Breast epithelium (tissue), 4 donors: Measurements from ENCODE around the gene PLEKHM1. TPM values are rescaled to one million over a fixed set of nuclear protein-coding genes. Genes with fewer than 3 reads are reported as not detected.
"Not testable (repeated sequence)": the region's sequence is repeated elsewhere in the genome, so short reads cannot be mapped to it uniquely, and the experiment has no call there.

ENCODE experiments used
- DNase-seq, 2 donors: peaks; one replicate each; pipeline ENCODE4 v3.0.0-alpha.2; 2019; ENCODE audit warnings: low spot score in 2 of 2
- H3K27ac ChIP-seq, 2 donors: fragments of 200-600 bp; sonication (generic) in 1 of 2; one replicate each; pipeline ENCODE4 v1.5.1; 2016 to 2019; ENCODE audit warnings: mild to moderate bottlenecking in 1 of 2
- H3K27me3 ChIP-seq, 2 donors: fragments of 200-600 bp; sonication (generic) in 1 of 2; one replicate each; pipeline versions ENCODE4 v1.5.1 to v1.6.0; 2017 to 2019; ENCODE audit warnings: control low read depth in 1 of 2, mild to moderate bottlenecking in 1 of 2
- H3K36me3 ChIP-seq: fragments of 200-600 bp; one replicate; pipeline ENCODE4 v1.5.1; 2019
- H3K4me1 ChIP-seq, 2 donors: fragments of 200-600 bp; sonication (generic); one replicate each; pipeline ENCODE4 v1.5.1; 2016 to 2019; ENCODE audit warnings: control low read depth in 1 of 2
- H3K4me3 ChIP-seq, 3 donors: fragments of 200-600 bp; sonication (generic); 1 replicate in 2 of 3; 2 replicates in 1 of 3; pipeline ENCODE4 v1.5.1; 2016 to 2019; ENCODE audit warnings: mild to moderate bottlenecking in 3 of 3, moderate library complexity in 2 of 3
- H3K9me3 ChIP-seq, 2 donors: fragments of 200-600 bp; sonication (generic) in 1 of 2; one replicate each; pipeline ENCODE4 v1.5.1; 2016 to 2019; ENCODE audit warnings: control low read depth in 1 of 2
- POLR2A ChIP-seq: fragments of 450-650 bp; IDR thresholded peaks from one replicate; pipeline ENCODE4 v1.6.1; 2016; ENCODE audit warnings: antibody characterized with exemption, mild to moderate bottlenecking, moderate library complexity
- POLR2AphosphoS5 ChIP-seq, 3 donors: sonication (generic); formaldehyde crosslinking; IDR thresholded peaks; one replicate each; pipeline ENCODE4 v1.6.1; 2017; ENCODE audit warnings: antibody characterized with exemption in 3 of 3
- intact Hi-C: fragments of 100-400 bp; cut with DNase I; formaldehyde crosslinking; loops from one replicate; pipeline ENCODE4 v1.15.1; 2023; ENCODE audit warnings: low total_unique reads
- total RNA-seq, 3 donors: library from RNA; depleted of rRNA; stranded (reverse); fragments of >200 nt; gene quantifications; one replicate each; pipeline ENCODE4 v1.1.0, GENCODE V29; 2016
- TF ChIP-seq, protein P1 (sequence below), 3 donors: fragments of 450-650 bp; IDR thresholded peaks; one replicate each; pipeline ENCODE4 v1.5.1; 2016 to 2017; ENCODE audit warnings: antibody characterized with exemption in 3 of 3, mild to moderate bottlenecking in 3 of 3, moderate library complexity in 3 of 3

PLEKHM1 gene
- total RNA-seq, 3 donors from 2014 or later, result 31.5 to 49.0 (median 36.9) TPM

DNA sequence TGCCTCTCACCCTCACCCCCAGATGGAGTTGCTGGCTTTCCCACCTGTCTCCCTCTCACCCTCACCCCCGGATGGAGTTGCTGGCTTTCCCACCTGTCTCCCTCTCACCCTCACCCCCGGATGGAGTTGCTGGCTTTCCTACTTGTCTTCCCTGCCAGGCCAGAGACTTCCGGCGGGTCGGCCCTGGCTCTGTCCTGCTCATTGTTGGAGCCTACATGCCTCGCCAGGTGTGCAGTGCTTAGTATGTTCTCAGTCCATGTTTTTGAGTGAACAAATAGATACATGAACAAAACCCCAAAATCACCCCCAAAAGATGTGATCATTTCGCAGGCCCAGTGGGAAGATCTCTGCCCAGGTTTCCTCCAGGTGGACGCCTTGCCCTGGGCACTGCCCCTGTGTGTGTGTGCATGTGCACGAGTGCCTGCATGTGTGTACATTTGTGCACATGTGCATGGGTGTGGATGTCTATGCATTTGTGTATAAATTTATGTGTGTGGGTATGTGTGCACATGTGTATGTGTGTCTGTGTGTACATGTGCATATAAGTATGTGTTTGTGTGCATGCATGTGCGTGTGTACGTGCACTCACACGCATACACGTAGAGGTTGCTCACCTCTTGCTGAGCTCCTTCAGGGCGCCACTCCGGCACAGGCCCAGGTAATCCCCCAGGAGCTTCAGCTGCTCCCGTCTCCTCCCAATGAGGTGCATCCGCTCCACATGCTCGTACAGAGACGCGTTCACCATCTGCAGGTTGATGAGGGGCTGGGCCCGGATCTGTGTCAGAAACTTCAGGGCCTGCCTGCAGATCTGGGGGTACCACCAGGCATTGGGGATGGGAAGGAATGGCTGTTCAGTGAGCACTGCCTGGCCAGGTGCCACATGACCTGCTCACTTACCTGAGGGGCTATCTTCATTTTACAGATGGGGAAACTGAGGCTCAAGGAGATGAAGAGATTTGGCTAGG, 45.4 kb downstream of the PLEKHM1 start:
- H3K9me3 ChIP-seq, H3K36me3 ChIP-seq, DNase-seq, H3K27me3 ChIP-seq, H3K27ac ChIP-seq, intact Hi-C loops, H3K4me1 ChIP-seq, H3K4me3 ChIP-seq: not testable (repeated sequence)

- H3K27ac ChIP-seq, H3K27me3 ChIP-seq, H3K9me3 ChIP-seq, DNase-seq, intact Hi-C loops, H3K4me3 ChIP-seq, H3K36me3 ChIP-seq, H3K4me1 ChIP-seq: not testable (repeated sequence)
Observed at GRCh38 chr17:45444301-45444700, 46.2 kb downstream of the PLEKHM1 start.

DNA sequence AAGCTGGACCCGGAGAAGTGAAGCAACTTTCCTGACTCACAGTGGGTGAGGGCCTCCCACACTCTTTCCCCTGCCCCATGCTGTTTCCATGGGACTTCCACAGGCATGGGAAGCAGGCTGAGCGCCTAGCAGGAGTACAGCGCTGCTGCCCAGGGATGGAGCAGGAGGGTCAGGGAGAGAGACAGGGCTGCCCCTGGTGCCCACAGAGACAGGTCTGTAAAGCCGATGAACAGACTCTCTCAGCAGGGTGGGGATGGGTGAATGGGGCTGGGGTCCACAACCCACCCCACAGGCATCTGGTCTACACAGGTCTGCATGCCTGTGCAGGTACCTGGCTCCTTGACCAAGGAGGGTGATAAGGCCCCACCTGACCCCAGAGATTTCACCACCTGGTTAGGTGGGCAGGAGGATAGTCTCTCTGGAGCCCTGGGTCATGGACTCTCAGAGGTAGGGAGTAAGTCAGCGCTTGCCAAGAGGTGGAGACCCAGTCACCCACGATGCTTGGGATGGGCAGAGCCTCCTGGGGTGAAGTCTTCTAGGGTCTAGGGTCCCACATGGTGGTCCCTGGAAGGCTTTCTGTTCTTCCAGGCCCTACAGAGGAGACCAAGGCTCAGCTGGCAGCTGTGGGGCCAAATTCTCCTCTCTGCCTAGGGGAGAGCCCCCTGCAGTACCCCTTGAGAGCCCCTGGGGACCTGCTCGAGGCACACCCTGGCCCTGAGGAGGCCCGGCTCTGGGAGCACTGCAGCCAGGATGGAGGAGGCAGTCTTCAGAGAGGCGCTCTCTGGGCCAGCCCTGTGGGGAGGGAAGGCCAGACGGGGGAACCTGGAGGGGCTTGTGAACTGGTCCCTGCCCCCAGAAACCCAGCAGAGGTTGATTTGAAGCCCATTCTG, 46.9 kb downstream of the PLEKHM1 start:
- H3K9me3 ChIP-seq, H3K36me3 ChIP-seq, intact Hi-C loops, H3K27ac ChIP-seq, H3K4me3 ChIP-seq, DNase-seq, H3K4me1 ChIP-seq, H3K27me3 ChIP-seq: not testable (repeated sequence)

DNA sequence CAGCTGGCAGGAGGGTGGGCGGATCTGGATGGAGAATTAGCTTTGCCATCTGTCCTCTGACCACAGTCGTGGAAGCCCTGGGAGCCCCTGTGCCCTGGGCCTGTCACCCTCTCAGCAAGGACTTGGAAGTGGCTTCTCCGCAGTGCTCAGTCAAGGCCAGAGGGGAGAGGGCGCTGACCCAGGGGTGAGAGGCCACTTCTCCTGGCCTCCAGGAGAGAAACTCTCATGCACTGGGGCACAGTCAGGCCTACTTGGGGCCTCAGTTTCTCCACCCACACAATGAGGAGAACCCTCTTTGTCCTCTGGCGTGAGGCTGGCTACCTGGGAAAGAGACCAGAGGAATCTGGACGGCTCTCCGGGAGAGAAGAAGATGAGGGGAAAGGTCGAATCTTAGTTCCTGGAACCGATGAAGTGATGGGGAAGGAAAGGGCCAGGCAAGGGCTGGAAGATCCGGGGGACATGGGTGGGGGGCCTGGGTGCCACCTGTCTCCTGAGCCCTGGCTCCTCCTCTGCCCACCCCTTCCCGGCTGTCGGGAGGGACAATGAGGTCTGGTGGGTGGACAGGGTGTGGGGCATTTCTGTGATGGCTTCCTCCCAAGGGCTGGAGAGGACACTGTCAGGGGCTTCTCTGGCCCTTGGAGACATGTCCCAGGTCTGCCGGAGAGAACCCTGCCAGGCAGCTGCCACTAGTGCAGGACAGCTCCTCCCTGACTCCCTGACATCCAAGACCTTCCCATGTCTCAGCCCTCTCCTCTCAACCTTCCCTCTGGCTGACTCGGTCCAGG, 48.8 kb downstream of the PLEKHM1 start:
- Histone ChIP-seq H3K4me1 (no peaks in the 10 kb centered on the region), H3K27me3 (no peaks in the 10 kb centered on the region), H3K4me3 (no peak overlapping the region), H3K36me3 (no peaks in the 10 kb centered on the region), H3K27ac (no peak overlapping the region), H3K9me3 (no peaks in the 10 kb centered on the region)
- TF ChIP-seq POLR2AphosphoS5 (IDR thresholded peaks at IDR 0.05) (no peak), POLR2A (no peak)
- TF ChIP-seq, protein P1, sequence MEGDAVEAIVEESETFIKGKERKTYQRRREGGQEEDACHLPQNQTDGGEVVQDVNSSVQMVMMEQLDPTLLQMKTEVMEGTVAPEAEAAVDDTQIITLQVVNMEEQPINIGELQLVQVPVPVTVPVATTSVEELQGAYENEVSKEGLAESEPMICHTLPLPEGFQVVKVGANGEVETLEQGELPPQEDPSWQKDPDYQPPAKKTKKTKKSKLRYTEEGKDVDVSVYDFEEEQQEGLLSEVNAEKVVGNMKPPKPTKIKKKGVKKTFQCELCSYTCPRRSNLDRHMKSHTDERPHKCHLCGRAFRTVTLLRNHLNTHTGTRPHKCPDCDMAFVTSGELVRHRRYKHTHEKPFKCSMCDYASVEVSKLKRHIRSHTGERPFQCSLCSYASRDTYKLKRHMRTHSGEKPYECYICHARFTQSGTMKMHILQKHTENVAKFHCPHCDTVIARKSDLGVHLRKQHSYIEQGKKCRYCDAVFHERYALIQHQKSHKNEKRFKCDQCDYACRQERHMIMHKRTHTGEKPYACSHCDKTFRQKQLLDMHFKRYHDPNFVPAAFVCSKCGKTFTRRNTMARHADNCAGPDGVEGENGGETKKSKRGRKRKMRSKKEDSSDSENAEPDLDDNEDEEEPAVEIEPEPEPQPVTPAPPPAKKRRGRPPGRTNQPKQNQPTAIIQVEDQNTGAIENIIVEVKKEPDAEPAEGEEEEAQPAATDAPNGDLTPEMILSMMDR (IDR thresholded peaks at IDR 0.05), result no peak
- peak in 1 of 2 donors; percentile 24 for DNase-seq
- intact Hi-C loops, result no loop called here

DNA sequence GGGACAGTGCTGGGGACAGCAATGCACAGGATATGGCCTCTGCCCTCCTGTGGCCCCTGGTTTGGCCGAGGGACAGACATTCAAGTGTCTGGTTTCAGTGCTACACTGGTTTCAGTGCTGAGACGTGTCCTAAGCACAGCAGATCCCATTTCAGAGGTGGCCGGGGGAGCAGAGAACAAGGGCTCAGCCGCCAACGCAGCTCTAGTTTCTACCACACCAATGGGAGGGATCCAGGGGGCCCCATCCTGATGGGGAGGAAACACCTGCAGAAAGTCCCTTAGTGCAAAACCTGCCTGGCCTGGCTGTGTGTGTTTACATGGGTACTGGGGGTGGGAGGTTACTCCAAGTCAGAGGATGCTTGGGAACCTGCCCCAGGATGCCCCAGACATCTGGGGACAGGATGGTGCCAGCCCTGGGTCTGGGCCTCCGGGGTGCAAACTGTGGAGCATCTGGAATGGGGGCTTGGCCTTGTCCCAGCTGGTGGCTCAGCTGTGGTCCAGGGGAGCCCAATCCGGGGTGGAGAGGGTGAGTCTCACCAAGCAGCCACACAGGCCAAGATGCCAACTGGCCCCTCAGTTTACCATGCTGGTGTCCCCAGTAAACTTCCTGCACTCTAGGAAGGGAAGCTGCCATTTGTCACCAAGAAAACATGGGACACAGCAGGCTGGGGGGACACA, 49.5 kb downstream of the PLEKHM1 start:
- H3K36me3 ChIP-seq, H3K9me3 ChIP-seq, H3K27me3 ChIP-seq, H3K4me1 ChIP-seq, H3K4me3 ChIP-seq, intact Hi-C loops: not testable (repeated sequence)
- H3K27ac ChIP-seq, result peak overlapping the region; percentile 61 to 66
- DNase-seq, result peak in 1 of 2 donors; percentile 49

DNA sequence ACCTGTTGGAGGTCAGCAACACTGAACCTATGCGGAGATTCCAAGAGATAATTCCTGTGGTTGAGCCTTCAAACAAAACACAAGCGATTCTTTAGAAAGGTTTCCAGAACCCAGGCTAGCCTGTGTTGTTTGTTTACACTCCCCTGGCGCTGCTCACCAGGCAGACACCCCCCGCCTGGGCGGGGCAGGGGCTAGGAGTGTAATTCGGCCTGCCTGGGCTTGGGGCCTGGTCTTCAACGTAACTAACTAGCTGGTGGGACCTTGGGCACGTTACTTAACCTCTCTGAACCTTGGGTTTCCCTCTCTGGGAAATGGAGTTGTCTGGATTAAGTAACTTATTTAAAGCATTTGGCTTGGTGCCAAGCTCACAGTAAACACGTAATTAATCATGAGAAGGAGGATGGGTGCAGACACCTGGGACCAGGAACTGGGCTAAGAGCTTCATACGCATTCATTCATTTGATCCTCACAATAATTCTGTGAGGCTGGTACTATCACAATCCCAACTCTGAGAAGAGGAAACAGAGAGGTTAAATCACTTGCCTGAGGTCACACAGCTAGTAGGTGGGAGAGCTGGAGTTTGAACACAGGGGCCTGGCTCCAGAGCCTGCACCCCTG, 50.3 kb downstream of the PLEKHM1 start:
- no peaks in the 10 kb centered on the region for H3K4me1 ChIP-seq
- TF ChIP-seq POLR2AphosphoS5 (IDR thresholded peaks at IDR 0.05), result peak in 1 of 3 donors; percentile 16
- no peak for TF ChIP-seq POLR2A
- TF ChIP-seq, protein P1 (IDR thresholded peaks at IDR 0.05), result no peak
- DNase-seq, result peak in 1 of 2 donors; percentile 71
- H3K27me3 ChIP-seq, result no peaks in the 10 kb centered on the region
- intact Hi-C loops, result no loop called here
- H3K4me3 ChIP-seq, result no peak overlapping the region
- no peaks in the 10 kb centered on the region for H3K9me3 ChIP-seq
- no peaks in the 10 kb centered on the region for H3K36me3 ChIP-seq
- peak overlapping the region; percentile 61 to 66 for H3K27ac ChIP-seq
